CD4-positive, alpha-beta memory T cell (primary cell): Measurements from ENCODE around the gene RAMP1. TPM values are rescaled to one million over a fixed set of nuclear protein-coding genes. Genes with fewer than 3 reads are reported as not detected.

ENCODE experiments used
- CTCF ChIA-PET: fragments of 350-600 bp; sonication (Branson Sonifier 250); formaldehyde crosslinking; loops from one replicate; lab custom pipeline; 2021; ENCODE audit warnings: inconsistent platforms; ENCODE audit not compliant: partially characterized antibody; lab: Charles Lee
- POLR2A ChIA-PET: fragments of 350-600 bp; sonication (Branson Sonifier 250); formaldehyde crosslinking; loops from one replicate; lab custom pipeline; 2021; ENCODE audit not compliant: partially characterized antibody; lab: Charles Lee
- DNase-seq, 5 donors: peaks; one replicate each; pipeline versions ENCODE4 v3.0.0 to v3.0.0-alpha.2; 2020 to 2022; ENCODE audit warnings: mixed read lengths in 1 of 5
- H3K27ac ChIP-seq: one replicate; pipeline ENCODE4 v1.7.0; 2013; ENCODE audit warnings: low read depth, low read length
- H3K27me3 ChIP-seq: 2 replicates; pipeline ENCODE4 v1.7.0; 2013; ENCODE audit warnings: mild to moderate bottlenecking, low read length, moderate library complexity; ENCODE audit not compliant: insufficient read depth
- H3K36me3 ChIP-seq: 2 replicates; pipeline ENCODE4 v1.7.0; 2013; ENCODE audit warnings: mild to moderate bottlenecking, low read length, moderate library complexity; ENCODE audit not compliant: insufficient read depth
- H3K4me1 ChIP-seq: 2 replicates; pipeline ENCODE4 v1.7.0; 2013; ENCODE audit warnings: mild to moderate bottlenecking, low read length, moderate library complexity; ENCODE audit not compliant: insufficient read depth
- H3K4me3 ChIP-seq, 2 donors: one replicate each; pipeline ENCODE4 v1.7.0; 2013; ENCODE audit warnings: low read length in 2 of 2, mild to moderate bottlenecking in 1 of 2
- H3K9me3 ChIP-seq, 2 donors: one replicate each; pipeline ENCODE4 v1.7.0; 2013; ENCODE audit warnings: low read length in 2 of 2, control low read depth in 1 of 2; ENCODE audit not compliant: control insufficient read depth in 1 of 2
- H3K27ac Mint-ChIP-seq, 7 donors: one replicate each; pipeline ENCODE4 v1.8.0; 2020 to 2021; ENCODE audit warnings: mixed read lengths in 7 of 7, mild to moderate bottlenecking in 6 of 7, inconsistent platforms in 3 of 7, moderate library complexity in 3 of 7
- H3K27me3 Mint-ChIP-seq, 2 donors: one replicate each; pipeline ENCODE4 v1.8.0; 2020 to 2021; ENCODE audit warnings: mixed read lengths in 2 of 2
- H3K36me3 Mint-ChIP-seq, 2 donors: one replicate each; pipeline ENCODE4 v1.8.0; 2020 to 2021; ENCODE audit warnings: mixed read lengths in 2 of 2, inconsistent platforms in 1 of 2, mild to moderate bottlenecking in 1 of 2
- H3K4me1 Mint-ChIP-seq, 4 donors: one replicate each; pipeline ENCODE4 v1.8.0; 2020 to 2021; ENCODE audit warnings: mixed read lengths in 4 of 4, mild to moderate bottlenecking in 1 of 4
- H3K4me3 Mint-ChIP-seq, 8 donors: one replicate each; pipeline ENCODE4 v1.8.0; 2020 to 2021; ENCODE audit warnings: mixed read lengths in 8 of 8, mild to moderate bottlenecking in 7 of 8, moderate library complexity in 6 of 8, inconsistent platforms in 3 of 8
- H3K9me3 Mint-ChIP-seq, 8 donors: one replicate each; pipeline ENCODE4 v1.8.0; 2020 to 2021; ENCODE audit warnings: mixed read lengths in 8 of 8, mild to moderate bottlenecking in 5 of 8, inconsistent platforms in 3 of 8, moderate library complexity in 1 of 8
- intact Hi-C: fragments of 100-400 bp; cut with micrococcal nuclease; formaldehyde crosslinking; loops from one replicate; pipeline ENCODE4 v1.15.1; 2023
- polyA plus RNA-seq, 2 donors: library from polyadenylated mRNA; unstranded; fragments of 300-500 nt; fragmentation: Illumina TruSeq; gene quantifications; one replicate each; pipeline ENCODE4 v1.2.3, GENCODE V29; 2021
- total RNA-seq, 2 experiments: library from RNA; stranded (reverse); gene quantifications; one replicate each; pipeline ENCODE4 v1.2.3, GENCODE V29; 2021

RAMP1 gene
- total and polyA plus RNA-seq, 4 experiments from 2014 or later = 1.3 to 10.8 TPM; not detected in 2

DNA sequence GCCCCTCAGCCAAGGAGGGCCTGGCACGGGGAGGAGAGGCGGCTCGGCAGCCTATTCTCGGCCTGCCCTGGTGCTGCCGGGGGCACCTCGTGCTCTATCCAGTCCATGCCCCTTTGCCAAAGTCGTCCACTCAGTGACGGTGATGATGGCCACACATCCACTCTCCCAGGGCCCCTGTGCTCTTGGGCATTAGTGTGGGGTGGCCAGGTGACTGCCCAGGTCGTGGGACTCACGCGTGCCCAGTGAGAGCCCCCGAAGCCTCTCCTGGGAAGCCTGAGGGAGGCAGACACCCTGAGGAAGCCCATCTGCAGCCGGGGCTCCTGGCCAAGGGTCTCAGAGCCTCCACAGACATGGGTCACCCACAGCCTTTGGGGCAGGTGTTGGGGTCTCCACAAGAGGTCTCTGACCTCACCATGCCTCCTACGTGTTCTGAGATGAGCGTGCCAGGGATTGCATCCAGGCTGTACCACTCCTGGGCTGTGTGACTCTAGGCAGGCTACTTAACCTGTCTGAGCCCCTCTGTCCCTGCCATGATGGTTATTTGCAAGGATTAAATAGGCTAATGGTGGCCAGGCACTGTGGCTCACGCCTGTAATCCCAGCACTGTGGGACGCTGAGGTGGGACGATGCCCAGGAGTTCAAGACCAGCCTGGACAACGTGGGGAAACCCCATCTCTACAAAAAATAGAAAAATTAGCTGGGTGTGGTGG, 12.9 kb downstream of the RAMP1 start:
- no peak for DNase-seq
- Histone ChIP-seq H3K4me3 (no peak overlapping the region), H3K27me3 (no peaks in the 10 kb centered on the region), H3K4me1 (no peaks in the 10 kb centered on the region), H3K27ac (no peak overlapping the region), H3K9me3 (no peaks in the 10 kb centered on the region), H3K36me3 (no peaks in the 10 kb centered on the region)
- POLR2A ChIA-PET = no interaction called here
- Mint-ChIP-seq H3K4me3 (no peak overlapping the region), H3K27ac (peak overlapping the region in 1 of 7 donors; percentile 42), H3K9me3 (no peaks in the 10 kb centered on the region), H3K27me3 (peaks cover 13 to 19% of the 10 kb centered on the region in 2 donors), H3K4me1 (peaks cover 7 to 21% (median 13%) of the 10 kb centered on the region in 4 donors), H3K36me3 (no peaks in the 10 kb centered on the region)
- intact Hi-C loops = no loop called here
- CTCF ChIA-PET = no interaction called here

DNA sequence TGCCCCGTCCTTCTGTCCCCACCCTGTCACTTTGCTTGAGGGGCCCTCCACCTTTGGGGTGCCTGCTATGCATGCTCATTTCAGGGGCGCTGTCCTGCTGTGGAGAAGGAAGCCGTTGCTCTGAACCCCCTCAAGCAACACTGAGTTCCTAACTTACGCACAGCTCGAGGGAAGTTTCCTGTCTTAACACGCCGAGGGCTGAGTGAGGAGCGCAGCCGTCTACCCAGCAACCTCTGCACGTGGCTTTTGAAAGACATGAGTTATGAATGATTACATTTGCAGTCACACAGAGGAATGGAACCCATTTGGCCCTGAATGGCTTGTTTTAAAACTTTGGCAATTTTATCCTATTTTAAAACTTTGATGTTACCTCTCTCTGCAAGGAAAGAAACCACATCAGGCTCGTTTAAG, 14.0 kb downstream of the RAMP1 start:
- Mint-ChIP-seq H3K27me3 (peaks cover 13 to 19% of the 10 kb centered on the region in 2 donors), H3K4me3 (peak overlapping the region in 1 of 8 donors; percentile 24), H3K36me3 (no peaks in the 10 kb centered on the region), H3K9me3 (no peaks in the 10 kb centered on the region), H3K27ac (no peak overlapping the region), H3K4me1 (peaks cover 7 to 18% (median 13%) of the 10 kb centered on the region in 4 donors)
- CTCF ChIA-PET = no interaction called here
- no peaks in the 10 kb centered on the region for H3K9me3 ChIP-seq
- H3K27me3 ChIP-seq = no peaks in the 10 kb centered on the region
- no peak overlapping the region for H3K4me3 ChIP-seq
- no peaks in the 10 kb centered on the region for H3K36me3 ChIP-seq
- no peak for DNase-seq
- no peak overlapping the region for H3K27ac ChIP-seq
- intact Hi-C loops = no loop called here
- POLR2A ChIA-PET = no interaction called here
- no peaks in the 10 kb centered on the region for H3K4me1 ChIP-seq

DNA sequence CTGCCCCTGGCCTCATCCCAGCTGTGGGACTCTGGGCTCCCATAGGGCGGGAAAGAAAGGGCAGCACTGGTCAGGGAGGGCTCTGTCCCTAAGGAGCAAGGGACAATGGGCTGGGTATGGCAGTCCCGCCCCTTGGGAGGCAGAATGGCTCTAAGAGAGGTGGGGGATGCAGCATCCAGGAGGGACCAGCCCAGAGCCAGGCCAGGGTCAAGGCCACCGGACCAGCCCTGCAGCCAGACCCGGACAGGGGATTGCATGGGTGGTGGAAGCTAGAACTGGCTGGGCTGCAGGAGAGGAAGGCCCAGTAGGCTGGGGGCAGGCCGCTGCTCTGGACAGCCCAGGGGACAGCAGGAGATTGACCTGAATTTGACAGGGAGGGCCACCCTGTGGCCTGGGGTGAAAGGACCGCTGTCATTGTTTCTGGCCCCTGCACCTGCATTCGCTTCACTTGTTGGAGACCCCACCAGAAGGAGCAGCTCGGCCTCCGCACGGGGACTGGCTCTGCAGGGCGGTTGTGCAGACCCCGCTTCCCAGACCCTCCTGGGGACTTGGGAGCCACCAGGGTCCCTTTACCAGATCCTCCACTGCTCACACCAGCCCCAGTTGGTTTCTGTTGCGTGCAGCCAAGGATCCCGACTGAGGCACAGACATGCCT, 14.6 kb downstream of the RAMP1 start:
- Mint-ChIP-seq H3K27me3 (peaks cover 12 to 15% of the 10 kb centered on the region in 2 donors), H3K27ac (no peak overlapping the region), H3K4me3 (no peak overlapping the region), H3K36me3 (no peaks in the 10 kb centered on the region), H3K9me3 (no peaks in the 10 kb centered on the region), H3K4me1 (peaks cover 3 to 12% (median 7%) of the 10 kb centered on the region in 4 donors)
- Histone ChIP-seq H3K27ac (no peak overlapping the region), H3K4me3 (no peak overlapping the region), H3K27me3 (no peaks in the 10 kb centered on the region), H3K4me1 (no peaks in the 10 kb centered on the region), H3K9me3 (no peaks in the 10 kb centered on the region), H3K36me3 (no peaks in the 10 kb centered on the region)
- ChIA-PET POLR2A (no interaction called here), CTCF (no interaction called here)
- intact Hi-C loops = no loop called here
- DNase-seq = no peak

DNA sequence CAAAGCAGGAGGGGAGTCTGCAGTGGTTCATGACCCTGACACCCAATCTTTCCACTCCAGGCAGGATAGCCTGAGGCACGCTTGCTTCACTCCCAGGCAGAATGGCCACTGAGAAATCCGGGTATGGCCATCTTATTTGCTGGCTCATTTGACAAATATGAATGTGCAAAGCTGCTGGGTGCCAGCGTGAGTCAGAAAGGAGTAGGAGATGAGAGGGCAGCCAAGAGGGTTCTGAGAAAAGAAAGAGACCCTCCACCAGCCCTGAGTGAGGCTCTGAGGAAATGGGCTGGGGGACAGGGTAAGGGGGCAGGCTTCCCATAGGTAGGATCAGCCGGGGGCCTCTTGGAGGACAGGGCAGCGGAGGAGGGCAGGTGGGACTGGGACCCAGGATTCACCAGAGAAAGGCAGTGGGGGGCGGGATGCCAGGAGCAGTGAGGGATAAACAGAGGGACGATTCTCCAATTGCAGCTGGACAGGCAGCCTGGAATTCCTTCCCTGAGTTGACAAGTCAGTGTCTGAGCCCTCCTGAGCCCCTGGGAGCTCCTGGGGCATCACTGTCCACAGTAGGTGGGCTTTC, 15.2 kb downstream of the RAMP1 start:
- CTCF ChIA-PET = no interaction called here
- H3K4me1 ChIP-seq = no peaks in the 10 kb centered on the region
- POLR2A ChIA-PET = interaction anchor here (0.5 kb wide), 1 partner anchor 300 kb away, joined by 3 read pairs; no protein-coding TSS in a partner anchor
- no peaks in the 10 kb centered on the region for H3K36me3 Mint-ChIP-seq
- H3K9me3 ChIP-seq = no peaks in the 10 kb centered on the region
- H3K4me1 Mint-ChIP-seq = peaks cover 0 to 7% (median 2%) of the 10 kb centered on the region in 4 donors
- H3K36me3 ChIP-seq = no peaks in the 10 kb centered on the region
- DNase-seq = no peak
- H3K27ac Mint-ChIP-seq = no peak overlapping the region
- H3K27me3 Mint-ChIP-seq = peaks cover 10 to 12% of the 10 kb centered on the region in 2 donors
- no peak overlapping the region for H3K4me3 Mint-ChIP-seq
- intact Hi-C loops = no loop called here
- no peak overlapping the region for H3K4me3 ChIP-seq
- no peaks in the 10 kb centered on the region for H3K27me3 ChIP-seq
- H3K9me3 Mint-ChIP-seq = no peaks in the 10 kb centered on the region
- H3K27ac ChIP-seq = no peak overlapping the region

DNA sequence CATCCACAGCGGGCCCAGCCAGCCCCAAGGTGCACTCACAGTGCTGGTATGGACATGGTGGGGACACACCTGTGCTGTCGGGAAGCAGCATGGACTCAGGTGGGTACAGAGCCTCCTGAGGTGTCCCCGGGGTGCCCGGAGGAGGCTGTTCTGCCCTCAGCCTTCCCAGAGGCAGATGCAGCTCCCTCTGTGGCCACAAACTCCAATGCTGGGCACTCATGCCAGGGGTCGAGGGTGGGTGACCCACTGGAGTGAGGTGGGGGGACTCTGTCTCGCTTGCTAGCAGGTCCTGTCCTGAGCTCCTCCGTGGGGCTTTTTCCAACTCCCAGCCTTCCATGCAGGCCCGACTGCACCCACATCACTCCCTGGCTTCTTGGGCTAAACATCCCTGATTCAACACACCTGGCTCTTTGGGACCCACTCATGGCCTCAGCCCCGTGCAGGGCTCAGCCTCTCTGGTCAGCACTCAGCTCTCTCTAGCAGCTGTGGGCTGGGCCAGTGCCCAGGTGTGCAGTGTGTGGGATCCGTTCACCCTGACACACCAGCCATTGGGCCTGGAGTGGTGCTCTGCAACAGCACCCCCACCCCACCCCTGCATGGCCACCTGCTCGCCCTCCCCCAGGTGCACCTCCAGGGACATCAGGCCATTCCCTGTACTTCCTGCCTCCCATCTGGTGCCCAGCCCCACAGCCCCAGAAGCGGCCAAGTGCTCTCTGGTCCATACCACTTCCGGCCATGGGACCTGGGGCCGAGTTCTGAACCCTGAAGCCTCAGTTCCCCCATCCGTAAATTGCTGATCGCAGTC, 16.0 kb downstream of the RAMP1 start:
- H3K9me3 ChIP-seq = no peaks in the 10 kb centered on the region
- POLR2A ChIA-PET = interaction anchor here (0.5 kb wide), 1 partner anchor 299 kb away, joined by 3 read pairs; no protein-coding TSS in a partner anchor
- no peak for DNase-seq
- H3K27me3 ChIP-seq = no peaks in the 10 kb centered on the region
- intact Hi-C loops = no loop called here
- CTCF ChIA-PET = no interaction called here
- Mint-ChIP-seq H3K9me3 (no peaks in the 10 kb centered on the region), H3K27ac (peak overlapping the region in 1 of 7 donors; percentile 48), H3K27me3 (peaks cover 7 to 11% of the 10 kb centered on the region in 2 donors), H3K4me3 (no peak overlapping the region), H3K36me3 (no peaks in the 10 kb centered on the region), H3K4me1 (peaks cover 0 to 7% (median 2%) of the 10 kb centered on the region in 4 donors)
- H3K4me3 ChIP-seq = no peak overlapping the region
- H3K4me1 ChIP-seq = no peaks in the 10 kb centered on the region
- no peak overlapping the region for H3K27ac ChIP-seq
- no peaks in the 10 kb centered on the region for H3K36me3 ChIP-seq

DNA sequence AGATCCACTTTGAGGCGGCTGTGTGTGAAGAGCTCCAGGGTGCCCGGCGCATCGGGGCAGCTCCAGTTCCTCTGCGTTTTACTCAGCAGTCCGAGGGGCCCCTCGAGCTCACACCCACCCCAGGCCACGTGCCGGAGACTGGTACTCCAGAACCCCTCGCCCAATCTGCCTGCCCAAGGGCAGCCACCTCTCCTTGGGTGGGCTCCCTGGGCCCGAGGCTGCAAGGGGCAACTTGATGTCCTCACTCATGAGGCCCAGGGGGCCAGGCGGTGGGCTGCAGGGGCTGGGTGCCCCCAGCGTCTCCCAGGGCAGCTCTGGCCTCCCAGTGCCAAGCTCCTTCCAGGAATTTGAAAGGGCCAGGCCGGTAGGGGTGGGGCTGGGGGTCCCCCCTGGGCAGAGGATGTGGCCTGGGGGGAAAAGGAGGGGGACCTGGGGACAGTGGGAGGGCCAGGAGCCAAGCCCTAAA, 16.7 kb downstream of the RAMP1 start:
- H3K36me3 Mint-ChIP-seq = no peaks in the 10 kb centered on the region
- H3K4me3 ChIP-seq = no peak overlapping the region
- DNase-seq = no peak
- H3K4me1 ChIP-seq = no peaks in the 10 kb centered on the region
- peaks cover 3 to 6% of the 10 kb centered on the region in 2 donors for H3K27me3 Mint-ChIP-seq
- peaks cover 0 to 7% (median 2%) of the 10 kb centered on the region in 4 donors for H3K4me1 Mint-ChIP-seq
- H3K36me3 ChIP-seq = no peaks in the 10 kb centered on the region
- H3K9me3 Mint-ChIP-seq = no peaks in the 10 kb centered on the region
- no peak overlapping the region for H3K27ac ChIP-seq
- no peaks in the 10 kb centered on the region for H3K27me3 ChIP-seq
- ChIA-PET CTCF (no interaction called here), POLR2A (no interaction called here)
- no peak overlapping the region for H3K4me3 Mint-ChIP-seq
- H3K27ac Mint-ChIP-seq = no peak overlapping the region
- H3K9me3 ChIP-seq = no peaks in the 10 kb centered on the region
- intact Hi-C loops = no loop called here
